ENCODE measurements around the gene USP43.
"Not testable (repeated sequence)": the region's sequence is repeated elsewhere in the genome, so short reads cannot be mapped to it uniquely, and the experiment has no call there.

The USP43 gene

DNA sequence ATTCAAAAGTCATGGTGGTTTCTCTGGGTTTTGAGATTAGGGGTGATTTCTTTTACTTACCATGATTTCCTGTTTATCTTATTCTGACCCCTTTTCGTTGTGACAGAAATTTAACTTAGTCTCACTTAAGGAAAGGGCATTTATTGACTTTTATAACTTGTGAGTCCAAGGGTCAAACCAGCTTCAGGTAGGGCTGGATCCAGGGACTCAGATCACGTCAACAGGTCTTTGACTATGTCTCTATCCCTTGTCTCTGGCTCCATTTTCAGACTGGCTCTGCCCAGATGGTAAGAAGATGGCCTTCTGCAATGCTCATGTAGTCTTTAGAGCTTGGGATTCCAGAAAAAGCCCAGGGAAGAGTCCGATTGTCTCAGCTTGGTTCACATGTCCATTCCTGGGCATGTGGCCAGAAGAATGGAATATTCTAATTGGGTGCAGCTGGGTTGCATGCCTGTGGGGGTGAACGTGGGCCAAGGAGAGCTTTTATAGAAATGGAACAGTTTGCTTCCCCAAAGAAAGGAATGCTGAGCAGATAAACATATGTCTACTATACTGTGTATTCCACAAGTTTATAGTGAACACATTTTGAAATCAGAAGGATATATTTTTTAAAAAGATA lies 13.4 kb downstream of the USP43 start:
- DNase-seq: no peak

DNA sequence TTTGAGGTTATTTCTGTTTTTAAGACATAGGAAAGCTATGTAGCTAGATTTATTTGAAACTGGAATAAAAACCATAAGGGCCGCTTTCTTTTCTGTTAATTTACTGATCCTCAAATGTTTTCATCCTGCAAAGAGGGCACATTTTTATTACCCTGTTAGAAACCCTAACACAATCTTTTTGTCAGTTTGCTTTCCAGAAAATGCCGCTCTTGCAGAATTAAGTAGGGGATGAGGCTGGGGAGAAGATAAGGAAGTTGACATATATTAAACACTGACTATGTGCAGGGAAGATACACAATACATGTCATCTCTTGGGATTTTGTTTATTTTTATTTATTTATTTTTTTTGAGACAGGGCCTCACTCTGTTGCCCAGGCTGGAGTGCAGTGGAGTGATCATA lies 15.7 kb downstream of the USP43 start:
- DNase-seq: no peak

DNA sequence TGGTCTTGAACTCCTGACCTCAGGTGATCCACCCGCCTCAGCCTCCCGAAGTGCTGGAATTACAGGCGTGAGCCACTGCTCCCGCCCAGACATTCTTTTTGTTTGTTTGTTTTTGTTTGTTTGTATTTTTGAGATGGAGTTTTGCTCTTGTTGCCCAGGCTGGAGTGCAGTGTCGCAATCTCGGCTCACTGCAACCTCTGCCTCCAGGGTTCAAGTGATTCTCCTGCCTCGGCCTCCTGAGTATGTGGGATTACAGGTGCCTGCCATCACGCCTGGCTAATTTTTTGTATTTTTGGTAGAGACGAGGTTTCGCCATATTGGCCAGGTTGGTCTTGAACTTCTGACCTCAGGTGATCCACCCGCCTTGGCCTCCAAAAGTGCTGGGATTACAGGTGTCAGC lies 18.2 kb downstream of the USP43 start:
- not testable (repeated sequence) for DNase-seq

DNA sequence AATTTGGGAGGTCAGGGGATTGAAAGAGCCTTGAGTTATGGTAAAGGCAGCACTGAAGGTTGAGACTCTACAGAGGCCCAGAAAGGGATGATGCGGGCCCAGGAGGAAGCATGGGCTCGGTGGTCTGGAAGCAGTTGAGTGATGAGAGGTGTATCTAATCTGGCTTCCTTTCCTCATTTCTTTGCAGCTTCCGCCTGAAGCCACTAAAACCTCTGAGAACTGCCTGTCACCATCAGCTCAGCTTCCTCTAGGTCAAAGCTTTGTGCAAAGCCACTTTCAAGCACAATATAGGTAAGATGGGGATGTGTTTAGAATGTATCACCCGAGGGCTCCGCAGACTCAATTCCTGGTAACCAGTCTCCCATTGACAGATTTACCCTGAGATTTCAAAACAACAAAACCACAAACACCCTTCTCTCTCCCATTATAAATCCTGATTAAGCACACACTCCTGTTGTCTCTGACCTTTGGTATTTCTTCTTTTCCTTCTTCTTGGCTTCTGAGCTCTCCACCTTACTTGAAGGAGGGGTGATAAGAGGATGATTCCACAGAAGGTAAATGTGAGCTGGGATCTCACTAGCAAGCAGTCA lies 21.2 kb downstream of the USP43 start:
- no peak for DNase-seq

DNA sequence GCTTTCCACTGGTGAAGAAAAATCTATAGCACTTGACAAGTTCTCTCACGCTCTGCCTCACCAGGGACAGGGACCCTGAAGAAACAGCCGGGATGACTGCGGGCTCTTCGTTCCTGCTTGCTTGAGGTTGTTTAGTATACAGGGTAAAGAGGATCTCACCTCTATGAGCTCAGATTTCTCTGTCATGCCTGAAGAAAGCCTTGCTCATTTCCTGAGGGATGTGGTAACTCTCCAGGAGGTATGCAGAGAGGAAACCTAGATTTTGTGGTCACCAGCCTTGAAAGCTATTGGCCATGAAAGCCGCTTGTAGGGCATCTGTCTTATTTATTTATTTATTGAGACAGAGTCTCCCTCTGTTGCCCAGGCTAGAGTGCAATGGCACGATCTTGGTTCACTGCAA lies 23.2 kb downstream of the USP43 start:
- no peak for DNase-seq

DNA sequence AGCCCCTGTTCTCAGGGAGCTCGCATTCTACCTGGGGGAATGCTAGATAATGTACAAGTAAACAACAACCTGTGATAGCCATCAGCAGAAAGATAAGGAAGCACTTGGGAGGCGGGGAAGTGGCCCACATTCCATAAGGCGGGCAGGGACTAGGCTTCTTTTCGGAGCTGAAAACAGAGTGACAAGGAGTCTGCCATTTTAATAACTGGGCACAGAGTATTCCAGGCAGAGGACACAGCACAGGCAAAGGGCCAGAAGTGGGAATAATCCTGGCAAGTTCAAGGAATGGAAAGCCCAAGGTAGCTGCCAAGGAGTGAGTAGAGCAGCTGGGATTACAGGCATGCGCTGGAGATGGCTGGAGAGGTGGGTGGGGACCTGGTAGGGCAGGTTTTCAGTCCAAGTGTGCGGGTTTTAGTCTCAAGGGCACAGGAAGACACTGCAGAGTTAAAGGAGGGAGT lies 24.3 kb downstream of the USP43 start:
- no peak for DNase-seq

DNA sequence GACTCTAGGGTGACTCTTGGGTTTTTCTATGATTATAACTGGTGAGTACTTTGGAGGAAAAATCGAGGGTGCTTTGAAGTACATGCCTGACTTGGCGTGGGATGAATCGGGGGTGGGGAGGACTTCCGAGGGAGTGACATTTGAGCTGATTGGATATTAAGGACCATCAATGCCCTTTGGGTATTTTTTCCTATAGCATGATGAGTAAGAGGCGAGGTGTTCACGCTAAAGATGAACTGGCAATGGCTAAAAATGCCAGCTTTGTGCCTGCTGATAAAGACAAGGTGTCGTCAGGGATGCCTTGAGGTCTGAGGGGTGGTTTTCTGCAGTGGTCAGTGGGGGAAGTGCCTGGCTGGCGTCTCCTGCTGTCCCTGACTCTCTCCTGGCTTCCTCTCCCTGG lies 25.3 kb downstream of the USP43 start:
- no peak for DNase-seq

DNA sequence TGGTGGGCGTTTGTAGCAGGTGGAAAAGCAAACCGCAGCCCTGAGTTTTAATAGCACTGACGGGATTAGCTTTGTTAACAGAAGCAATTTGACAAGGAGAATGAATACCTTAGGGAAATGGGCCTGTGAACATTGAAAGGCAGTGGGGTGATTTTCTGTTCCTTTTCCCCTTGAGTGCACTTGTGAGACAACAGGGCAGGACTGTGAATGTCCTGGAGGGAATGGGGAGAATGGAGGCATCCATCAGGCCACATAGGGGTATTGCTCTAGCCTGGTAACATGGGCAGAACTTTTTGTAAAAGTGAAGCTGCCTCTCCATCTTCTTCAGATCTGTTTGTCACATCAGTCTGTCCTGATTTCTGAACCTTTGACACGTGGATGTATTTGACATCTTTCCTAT lies 26.2 kb downstream of the USP43 start:
- no peak for DNase-seq

DNA sequence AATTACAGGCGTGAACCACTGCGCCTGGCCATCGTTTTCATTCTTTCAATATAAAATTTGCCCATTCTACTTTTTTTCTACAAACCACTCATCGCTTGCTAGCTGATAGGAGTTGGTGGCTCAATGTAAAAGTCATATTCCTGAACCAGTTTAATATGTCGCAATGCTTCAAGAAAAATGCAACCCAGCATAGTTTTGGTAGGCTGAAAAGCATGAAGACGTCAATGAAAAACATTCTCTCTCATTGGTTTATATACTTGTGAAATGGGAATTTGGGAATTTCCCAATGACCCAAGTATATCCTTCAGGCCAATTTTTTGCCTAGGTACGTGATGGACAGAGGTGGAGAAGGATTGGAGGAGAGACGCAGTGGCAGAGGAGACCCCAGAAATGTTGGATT lies 26.9 kb downstream of the USP43 start:
- no peak for DNase-seq

DNA sequence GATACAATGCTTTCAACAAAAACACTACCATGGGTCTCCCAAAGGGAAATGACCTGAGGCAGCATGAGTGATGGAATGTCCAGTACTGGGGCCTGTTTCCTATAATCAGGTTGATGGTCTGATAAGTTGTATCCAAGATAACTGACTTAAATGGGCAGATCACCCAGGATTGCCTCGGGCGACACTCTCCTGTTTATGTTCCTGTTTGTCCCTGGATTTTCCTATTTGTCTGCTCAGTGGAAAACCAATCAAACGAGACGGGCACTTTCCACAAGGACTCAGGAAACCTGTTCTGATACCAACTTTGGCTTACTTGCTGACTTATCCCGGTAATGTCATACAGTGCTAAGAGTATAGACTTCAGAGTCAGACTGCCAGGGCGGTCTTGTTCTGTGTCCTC lies 27.4 kb downstream of the USP43 start:
- no peak for DNase-seq

DNA sequence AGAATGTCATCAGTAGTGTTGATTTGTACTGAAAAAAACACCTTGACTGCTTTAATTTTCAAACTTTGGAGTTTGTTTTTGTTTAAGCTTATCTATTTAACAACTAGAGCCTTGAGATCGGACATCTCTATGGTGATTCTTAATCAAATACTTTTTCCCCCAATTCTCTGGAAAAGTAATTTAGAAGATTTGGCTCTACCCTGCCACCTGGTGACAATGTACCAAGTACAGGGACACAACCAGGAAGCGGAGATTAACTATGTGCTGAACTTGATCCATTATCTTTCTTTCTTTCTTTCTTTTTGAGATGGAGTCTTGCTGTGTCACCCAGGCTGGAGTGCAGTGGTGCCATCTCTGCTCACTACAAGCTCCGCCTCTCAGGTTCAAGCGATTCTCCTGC lies 30.8 kb downstream of the USP43 start:
- no peak for DNase-seq

DNA sequence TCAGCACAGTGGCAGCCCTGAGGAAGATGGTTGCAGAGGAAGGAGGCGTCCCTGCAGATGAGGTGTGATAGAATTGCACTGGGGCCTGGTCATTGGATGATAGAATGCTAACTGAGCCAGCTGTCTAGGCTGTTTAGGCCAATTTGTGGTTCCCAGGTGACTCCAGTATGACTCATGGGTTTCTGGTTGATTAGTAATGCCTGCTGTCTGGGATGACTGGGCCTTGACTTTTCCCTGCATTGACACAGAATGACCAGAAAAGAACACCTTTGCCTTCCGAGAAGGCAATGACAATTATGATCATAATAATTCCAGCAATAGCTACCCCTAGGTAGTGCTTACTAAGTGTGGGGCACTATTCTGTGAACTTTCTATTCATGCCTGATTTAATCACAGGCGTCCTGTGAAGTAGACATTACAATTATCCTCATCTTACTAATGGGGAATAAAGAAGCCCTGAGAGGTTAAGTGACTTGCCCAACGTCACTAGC lies 31.5 kb downstream of the USP43 start:
- DNase-seq: no peak

DNA sequence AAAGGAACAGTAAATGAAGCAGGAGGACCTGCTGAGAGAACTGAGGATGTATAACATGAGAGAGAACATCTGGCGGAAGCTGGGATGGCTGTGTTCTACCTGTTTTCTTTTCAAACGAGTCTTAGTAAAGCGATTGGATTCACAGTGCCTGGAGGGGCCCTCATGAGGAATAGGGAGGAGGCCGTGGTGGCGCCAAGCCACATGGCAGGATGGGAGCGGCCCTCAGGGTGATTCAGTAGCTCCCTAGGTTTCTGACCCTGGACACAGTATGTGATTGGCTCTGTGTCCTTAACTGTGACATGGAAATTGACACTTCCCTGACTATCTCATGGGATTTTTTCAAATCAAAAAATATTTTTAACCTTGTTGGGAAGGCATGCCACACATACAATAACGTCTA lies 32.1 kb downstream of the USP43 start:
- no peak for DNase-seq

DNA sequence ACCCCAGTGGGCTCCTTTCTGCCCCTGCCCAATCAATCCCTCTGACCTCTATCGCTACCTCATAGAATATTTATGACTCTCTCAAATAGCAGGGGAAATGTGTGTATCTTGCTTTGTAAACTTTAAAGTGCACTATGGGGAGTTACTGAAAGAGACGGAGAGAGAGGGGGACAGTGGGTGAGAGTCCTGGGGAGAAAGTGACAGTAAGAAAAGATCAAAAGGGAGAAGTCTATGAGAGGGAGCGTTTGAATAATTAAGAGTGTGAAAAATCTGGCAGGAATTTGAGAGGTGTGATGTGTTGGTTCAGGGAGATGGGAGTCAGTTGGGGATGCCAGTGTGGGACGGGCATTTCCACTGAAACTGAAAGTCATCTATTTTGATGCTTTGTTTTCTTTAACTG lies 32.6 kb downstream of the USP43 start:
- no peak for DNase-seq

DNA sequence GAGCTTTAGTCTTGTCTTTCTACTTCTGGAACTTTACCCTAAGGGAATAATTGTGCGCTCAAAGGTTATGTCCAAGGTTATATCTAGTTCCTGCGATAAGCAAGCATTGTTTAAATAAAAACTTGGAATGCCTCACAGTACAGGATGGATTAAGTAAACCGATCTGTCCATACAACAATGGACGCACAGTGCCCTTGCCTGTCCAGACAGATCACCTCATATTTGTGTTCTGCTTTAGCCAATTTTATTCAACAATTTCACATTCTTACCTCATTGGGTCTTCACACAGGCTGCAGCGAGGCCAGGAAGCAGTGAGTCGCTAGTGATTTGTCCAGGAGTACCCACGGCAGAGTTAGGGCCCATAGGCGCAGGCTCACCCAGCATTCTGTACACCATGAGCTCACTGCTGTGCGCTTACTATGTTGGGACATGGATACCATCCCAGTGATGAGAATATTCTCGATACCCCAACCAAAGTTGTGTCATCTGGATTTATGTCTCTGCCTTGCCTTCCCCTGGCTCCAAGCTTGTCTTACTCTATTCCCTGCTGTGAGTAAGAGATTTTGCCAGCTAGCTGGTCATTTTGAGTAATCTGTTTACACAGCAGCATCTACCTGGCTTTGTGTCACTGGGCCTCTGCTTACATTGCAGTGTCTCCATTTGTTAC lies 39.8 kb downstream of the USP43 start:
- DNase-seq: no peak

DNA sequence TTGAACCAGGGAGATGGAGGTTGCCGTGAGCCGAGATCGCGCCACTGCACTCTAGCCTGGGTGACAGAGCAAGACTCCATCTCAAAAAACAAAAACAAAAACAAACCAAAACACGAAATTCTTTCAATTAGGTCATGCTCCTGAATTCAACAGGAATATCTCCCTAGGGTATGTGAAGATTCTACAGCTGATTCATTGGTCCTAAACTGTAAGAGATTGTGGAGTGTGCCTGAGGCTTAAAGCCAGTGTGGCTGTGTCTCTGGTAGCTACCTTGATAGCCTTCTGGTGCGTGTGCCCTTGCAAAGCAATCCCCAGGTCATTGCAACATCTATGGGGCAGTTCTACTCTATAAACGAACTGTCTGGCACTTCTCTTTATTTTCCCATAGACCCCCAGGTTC lies 48.4 kb downstream of the USP43 start:
- no peak for DNase-seq

DNA sequence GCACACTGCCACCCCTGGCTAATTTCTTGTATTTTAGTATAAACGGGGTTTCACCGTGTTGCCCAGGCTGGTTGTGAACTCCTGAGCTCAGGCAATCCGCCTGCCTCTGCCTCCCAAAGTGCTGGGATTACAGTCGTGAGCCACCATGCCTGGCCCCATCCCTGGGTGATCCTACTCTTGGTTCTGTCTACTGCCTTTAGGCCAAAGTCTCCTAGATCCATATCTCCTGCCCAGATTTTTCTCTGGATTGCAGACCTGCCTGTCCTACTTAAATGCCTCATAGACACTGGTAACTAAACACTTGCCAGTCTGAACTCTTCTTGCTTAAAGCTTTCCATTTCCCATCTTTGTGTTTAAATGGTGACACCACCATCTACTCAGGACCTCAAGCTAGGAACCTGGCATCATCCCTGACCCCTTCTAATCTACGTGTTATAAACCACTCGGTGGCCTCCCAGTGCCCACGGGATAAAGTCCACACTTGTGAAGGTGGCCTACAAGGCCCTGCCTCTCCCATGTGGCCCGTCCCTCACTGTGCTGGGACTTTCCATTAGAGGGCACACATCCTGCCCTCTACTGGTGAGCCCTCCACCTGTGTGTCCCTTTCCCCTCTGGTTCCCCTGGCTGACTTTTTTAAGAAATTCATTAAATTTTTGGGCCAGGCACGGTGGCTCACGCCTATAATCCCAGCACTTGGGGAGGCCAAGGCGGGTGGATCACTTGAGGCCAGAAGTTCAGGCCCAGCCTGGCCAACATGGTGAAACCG lies 51.1 kb downstream of the USP43 start:
- no peak for DNase-seq

DNA sequence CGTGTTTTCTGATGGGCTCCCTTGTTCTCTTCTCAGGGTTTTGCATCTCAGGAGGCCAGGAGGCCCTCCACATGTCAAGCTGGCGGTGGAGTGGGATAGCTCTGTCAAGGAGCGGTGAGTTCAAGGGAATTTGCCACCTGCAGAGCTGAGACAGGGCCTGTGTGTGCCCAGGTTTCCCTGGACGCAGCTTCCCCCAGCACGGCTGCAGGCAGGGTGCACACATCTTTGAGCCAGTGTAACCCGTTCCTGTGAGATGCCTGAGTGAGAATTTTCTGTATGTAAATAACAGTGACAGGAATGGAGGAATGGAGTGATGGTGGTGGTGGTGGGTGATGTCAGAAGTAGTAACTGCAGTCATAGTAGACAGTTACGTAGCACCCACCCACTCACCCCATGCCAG lies 54.8 kb downstream of the USP43 start:
- no peak for DNase-seq

DNA sequence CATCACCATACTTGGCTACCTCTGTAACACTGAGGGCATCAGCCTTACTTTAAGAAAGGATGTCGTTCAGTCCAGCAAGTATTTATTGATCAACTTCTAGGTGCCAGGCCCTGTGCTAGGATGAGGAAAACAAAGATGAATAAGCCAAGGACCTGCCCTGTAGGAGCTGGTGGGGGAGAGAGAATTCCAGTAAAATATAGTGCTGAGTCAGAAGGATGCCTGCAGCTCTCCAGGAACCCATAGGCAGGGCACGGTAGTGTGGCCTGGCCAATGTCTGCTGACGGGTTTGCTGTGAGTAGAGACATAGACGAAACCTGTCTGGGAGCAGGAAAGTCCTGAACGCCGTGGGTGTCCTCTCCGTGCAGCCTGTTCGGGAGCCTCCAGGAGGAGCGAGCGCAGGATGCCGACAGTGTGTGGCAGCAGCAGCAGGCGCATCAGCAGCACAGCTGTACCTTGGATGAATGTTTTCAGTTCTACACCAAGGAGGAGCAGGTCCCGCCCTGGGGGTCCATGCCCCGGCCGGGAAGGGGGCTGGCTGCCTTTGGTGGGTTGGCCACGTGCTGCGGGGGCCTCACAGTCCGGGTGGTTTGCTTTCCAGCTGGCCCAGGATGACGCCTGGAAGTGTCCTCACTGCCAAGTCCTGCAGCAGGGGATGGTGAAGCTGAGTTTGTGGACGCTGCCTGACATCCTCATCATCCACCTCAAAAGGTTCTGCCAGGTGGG lies 55.6 kb downstream of the USP43 start:
- DNase-seq: no peak

DNA sequence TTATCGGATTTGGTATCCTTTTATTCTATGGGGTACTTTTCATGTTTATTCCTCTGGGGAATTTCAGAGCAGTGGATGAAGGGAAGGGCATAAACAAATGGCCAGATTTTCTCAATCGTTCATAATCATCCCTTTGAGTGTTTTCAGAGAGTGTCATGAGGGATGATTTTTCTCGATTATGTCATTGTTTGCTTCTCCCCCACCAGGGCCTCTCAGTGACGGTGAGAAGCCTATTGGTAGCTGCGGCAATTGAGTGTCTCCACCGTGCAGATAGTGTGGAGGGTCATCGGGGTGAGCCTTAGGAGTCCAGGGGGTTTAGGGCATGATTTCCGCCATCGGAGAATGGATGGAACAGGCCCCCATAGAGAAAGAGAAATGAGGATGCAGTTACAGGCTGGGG lies 57.2 kb downstream of the USP43 start:
- DNase-seq: no peak

Data from nucleus accumbens (tissue), 56 donors.